Measurements from ENCODE around the gene KAT2B.

The KAT2B gene

DNA sequence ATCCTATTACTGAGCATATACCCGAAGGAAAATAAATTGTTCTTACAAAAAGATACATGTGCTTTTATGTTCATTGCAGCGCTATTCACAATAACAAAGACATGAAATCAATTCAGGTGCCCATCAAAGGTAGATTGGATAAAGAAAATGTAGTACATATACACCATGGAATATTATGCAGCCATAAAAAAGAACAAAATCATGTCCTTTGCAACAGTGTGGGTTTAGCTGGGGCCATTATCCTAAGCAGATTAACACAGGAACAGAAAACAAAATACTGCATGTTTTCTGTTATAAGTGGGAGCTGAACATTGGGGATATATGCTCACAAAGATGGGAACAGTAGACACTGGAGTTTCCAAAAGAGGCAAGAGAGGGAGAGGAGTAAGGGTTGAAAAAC lies 103.3 kb downstream of the KAT2B start:
- Histone ChIP-seq H2BK15ac (replicated peaks; ENCODE audit: low read depth) (no peak overlapping the region), H3K23ac (ENCODE audit: low read length) (no peak overlapping the region), H3K4ac (ENCODE audit: low read depth, low read length) (no peak overlapping the region), H2AK5ac (ENCODE audit: low read length) (no peak overlapping the region), H3K36me3 (ENCODE audit: control insufficient read depth, insufficient read depth, low read length) (no peaks in the 10 kb centered on the region), H3K27ac (ENCODE audit: low read depth, low read length) (no peak overlapping the region), H3K56ac (ENCODE audit: low read length) (no peak overlapping the region), H2BK5ac (ENCODE audit: low read length) (no peak overlapping the region), H4K8ac (ENCODE audit: low read depth, low read length) (no peak overlapping the region), H3K4me1 (ENCODE audit: control insufficient read depth, low read depth, low read length) (no peaks in the 10 kb centered on the region), H3K27me3 (ENCODE audit: insufficient read depth, low read length, poor library complexity) (no peaks in the 10 kb centered on the region), H3K79me2 (ENCODE audit: control insufficient read depth, insufficient read depth, low read length) (no peaks in the 10 kb centered on the region), H2BK120ac (ENCODE audit: low read depth, low read length) (no peak overlapping the region), H3K4me3 (ENCODE audit: low read length) (no peak overlapping the region), H3K4me2 (ENCODE audit: low read length) (no peak overlapping the region), H3K18ac (ENCODE audit: low read length) (no peak overlapping the region), H4K5ac (ENCODE audit: low read length) (no peak overlapping the region), H3K79me1 (ENCODE audit: low read length) (no peaks in the 10 kb centered on the region), H3K9ac (ENCODE audit: low read length) (no peak overlapping the region)
- DNase-seq = no peak
- WGBS (ENCODE audit: extremely low coverage, insufficient coverage, low lambda C conversion rate) = no CpG with 5 or more reads among the region's 2 CpGs

DNA sequence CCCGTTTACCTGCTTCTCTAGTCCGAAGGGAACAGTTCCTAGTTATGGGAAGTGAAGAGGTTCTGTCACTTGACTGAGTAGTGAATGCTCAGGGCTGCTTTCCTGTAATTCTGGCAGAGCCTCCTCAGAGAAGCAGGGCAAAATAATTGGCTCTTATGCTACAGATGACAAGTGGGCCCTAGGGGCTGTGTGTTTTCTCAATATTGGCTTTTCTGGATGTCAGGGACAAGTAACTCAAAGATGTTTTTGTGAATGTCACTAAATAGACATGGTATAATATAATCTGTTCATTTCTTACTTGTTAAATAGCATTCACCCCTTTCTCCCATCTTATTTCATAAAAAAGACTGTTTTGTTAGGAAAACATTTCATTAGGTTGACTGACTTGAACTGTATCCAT lies 105.6 kb downstream of the KAT2B start:
- no peaks in the 10 kb centered on the region for H3K4me1 ChIP-seq (ENCODE audit: control insufficient read depth, low read depth, low read length)
- H4K8ac ChIP-seq (ENCODE audit: low read depth, low read length) = no peak overlapping the region
- no peak overlapping the region for H3K56ac ChIP-seq (ENCODE audit: low read length)
- H3K36me3 ChIP-seq (ENCODE audit: control insufficient read depth, insufficient read depth, low read length) = no peaks in the 10 kb centered on the region
- no peaks in the 10 kb centered on the region for H3K79me1 ChIP-seq (ENCODE audit: low read length)
- no peak overlapping the region for H3K23ac ChIP-seq (ENCODE audit: low read length)
- no peak overlapping the region for H2BK15ac ChIP-seq (replicated peaks; ENCODE audit: low read depth)
- H3K27ac ChIP-seq (ENCODE audit: low read depth, low read length) = no peak overlapping the region
- H4K5ac ChIP-seq (ENCODE audit: low read length) = no peak overlapping the region
- H2BK5ac ChIP-seq (ENCODE audit: low read length) = no peak overlapping the region
- no peaks in the 10 kb centered on the region for H3K79me2 ChIP-seq (ENCODE audit: control insufficient read depth, insufficient read depth, low read length)
- no peak overlapping the region for H2AK5ac ChIP-seq (ENCODE audit: low read length)
- WGBS (ENCODE audit: extremely low coverage, insufficient coverage, low lambda C conversion rate) = no CpG with 5 or more reads among the region's 2 CpGs
- no peak for DNase-seq
- no peak overlapping the region for H3K4ac ChIP-seq (ENCODE audit: low read depth, low read length)
- peak overlapping the region; percentile 45 for H2BK120ac ChIP-seq (ENCODE audit: low read depth, low read length)
- no peaks in the 10 kb centered on the region for H3K27me3 ChIP-seq (ENCODE audit: insufficient read depth, low read length, poor library complexity)
- no peak overlapping the region for H3K9ac ChIP-seq (ENCODE audit: low read length)
- no peak overlapping the region for H3K18ac ChIP-seq (ENCODE audit: low read length)
- no peak overlapping the region for H3K4me2 ChIP-seq (ENCODE audit: low read length)
- no peak overlapping the region for H3K4me3 ChIP-seq (ENCODE audit: low read length)

DNA sequence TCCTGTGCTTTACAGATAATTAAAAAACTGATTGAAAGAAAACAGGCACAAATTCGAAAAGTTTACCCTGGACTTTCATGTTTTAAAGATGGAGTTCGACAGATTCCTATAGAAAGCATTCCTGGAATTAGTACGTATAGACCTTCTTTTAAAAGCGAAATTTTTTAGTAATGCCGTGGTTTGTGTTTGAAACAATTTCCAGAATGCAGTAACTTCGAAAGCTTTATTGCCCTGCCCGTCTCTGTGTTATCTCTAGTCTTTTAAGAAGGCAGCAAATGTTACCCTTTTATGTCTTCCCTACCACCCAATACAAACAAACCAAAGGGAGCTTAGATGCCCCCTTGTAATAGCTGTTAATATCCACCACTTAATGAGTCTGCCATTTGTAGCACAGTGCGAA lies 106.1 kb downstream of the KAT2B start:
- Histone ChIP-seq H4K8ac (ENCODE audit: low read depth, low read length) (no peak overlapping the region), H3K9ac (ENCODE audit: low read length) (no peak overlapping the region), H3K27me3 (ENCODE audit: insufficient read depth, low read length, poor library complexity) (no peaks in the 10 kb centered on the region), H3K79me2 (ENCODE audit: control insufficient read depth, insufficient read depth, low read length) (no peaks in the 10 kb centered on the region), H3K56ac (ENCODE audit: low read length) (no peak overlapping the region), H3K4me2 (ENCODE audit: low read length) (no peak overlapping the region), H3K36me3 (ENCODE audit: control insufficient read depth, insufficient read depth, low read length) (no peaks in the 10 kb centered on the region), H2BK5ac (ENCODE audit: low read length) (no peak overlapping the region), H3K23ac (ENCODE audit: low read length) (no peak overlapping the region), H2BK15ac (replicated peaks; ENCODE audit: low read depth) (no peak overlapping the region), H3K18ac (ENCODE audit: low read length) (no peak overlapping the region), H3K4ac (ENCODE audit: low read depth, low read length) (no peak overlapping the region), H3K27ac (ENCODE audit: low read depth, low read length) (no peak overlapping the region), H4K5ac (ENCODE audit: low read length) (no peak overlapping the region), H2AK5ac (ENCODE audit: low read length) (no peak overlapping the region), H3K4me3 (ENCODE audit: low read length) (no peak overlapping the region), H3K4me1 (ENCODE audit: control insufficient read depth, low read depth, low read length) (no peaks in the 10 kb centered on the region), H2BK120ac (ENCODE audit: low read depth, low read length) (no peak overlapping the region), H3K79me1 (ENCODE audit: low read length) (no peaks in the 10 kb centered on the region)
- DNase-seq = no peak
- WGBS (ENCODE audit: extremely low coverage, insufficient coverage, low lambda C conversion rate) = no CpG with 5 or more reads among the region's 8 CpGs

DNA sequence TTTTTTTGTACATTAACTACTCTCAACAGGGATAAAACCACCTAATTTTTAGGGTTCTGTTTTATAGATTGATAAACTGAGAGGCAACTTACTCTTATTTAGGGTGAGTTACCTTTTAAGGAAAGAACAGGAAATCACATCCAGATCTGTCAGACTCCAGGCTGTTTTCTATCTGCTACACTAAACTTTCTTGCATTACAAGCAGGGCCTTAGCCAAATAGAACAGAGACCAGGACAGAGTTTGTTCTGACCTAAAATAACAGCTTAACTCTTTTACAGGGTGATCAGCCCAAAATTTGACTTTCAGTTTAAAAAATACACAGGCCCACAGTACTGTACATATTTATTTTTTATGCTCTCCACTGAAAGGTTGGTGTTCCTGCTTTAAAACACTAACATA lies 107.1 kb downstream of the KAT2B start:
- no peaks in the 10 kb centered on the region for H3K4me1 ChIP-seq (ENCODE audit: control insufficient read depth, low read depth, low read length)
- H2BK120ac ChIP-seq (ENCODE audit: low read depth, low read length) = no peak overlapping the region
- H3K56ac ChIP-seq (ENCODE audit: low read length) = no peak overlapping the region
- H3K4me2 ChIP-seq (ENCODE audit: low read length) = no peak overlapping the region
- H2BK5ac ChIP-seq (ENCODE audit: low read length) = no peak overlapping the region
- H3K9ac ChIP-seq (ENCODE audit: low read length) = no peak overlapping the region
- no peak overlapping the region for H2BK15ac ChIP-seq (replicated peaks; ENCODE audit: low read depth)
- no peaks in the 10 kb centered on the region for H3K79me2 ChIP-seq (ENCODE audit: control insufficient read depth, insufficient read depth, low read length)
- no peak overlapping the region for H3K4me3 ChIP-seq (ENCODE audit: low read length)
- H3K27ac ChIP-seq (ENCODE audit: low read depth, low read length) = no peak overlapping the region
- H4K8ac ChIP-seq (ENCODE audit: low read depth, low read length) = no peak overlapping the region
- H3K23ac ChIP-seq (ENCODE audit: low read length) = no peak overlapping the region
- no peak for DNase-seq
- H3K27me3 ChIP-seq (ENCODE audit: insufficient read depth, low read length, poor library complexity) = no peaks in the 10 kb centered on the region
- no peaks in the 10 kb centered on the region for H3K36me3 ChIP-seq (ENCODE audit: control insufficient read depth, insufficient read depth, low read length)
- no peak overlapping the region for H3K4ac ChIP-seq (ENCODE audit: low read depth, low read length)
- H4K5ac ChIP-seq (ENCODE audit: low read length) = no peak overlapping the region
- H3K79me1 ChIP-seq (ENCODE audit: low read length) = no peaks in the 10 kb centered on the region
- no peak overlapping the region for H3K18ac ChIP-seq (ENCODE audit: low read length)
- H2AK5ac ChIP-seq (ENCODE audit: low read length) = no peak overlapping the region

DNA sequence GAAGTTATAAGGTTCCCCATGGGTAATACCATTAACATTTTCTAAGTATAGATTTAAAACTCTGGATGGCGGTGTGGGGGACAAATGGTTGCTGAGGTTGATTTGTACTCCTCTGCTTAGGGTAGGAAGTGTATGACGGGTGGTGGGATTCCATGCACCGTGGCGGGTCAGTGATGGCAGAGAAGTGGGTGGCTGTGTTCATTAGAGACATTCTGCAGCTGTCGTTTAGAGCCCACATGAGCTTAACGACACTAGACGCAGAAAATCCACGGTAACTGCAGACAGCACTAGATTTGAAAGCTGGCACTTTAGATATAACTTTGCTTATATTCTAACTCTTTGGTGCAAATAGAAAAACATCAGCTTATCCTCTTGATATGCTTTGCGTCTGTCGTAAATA lies 108.2 kb downstream of the KAT2B start:
- Histone ChIP-seq H3K18ac (ENCODE audit: low read length) (no peak overlapping the region), H3K79me1 (ENCODE audit: low read length) (no peaks in the 10 kb centered on the region), H3K4me3 (ENCODE audit: low read length) (no peak overlapping the region), H3K4me2 (ENCODE audit: low read length) (no peak overlapping the region), H4K8ac (ENCODE audit: low read depth, low read length) (no peak overlapping the region), H3K9ac (ENCODE audit: low read length) (no peak overlapping the region), H4K5ac (ENCODE audit: low read length) (no peak overlapping the region), H3K27ac (ENCODE audit: low read depth, low read length) (no peak overlapping the region), H3K36me3 (ENCODE audit: control insufficient read depth, insufficient read depth, low read length) (no peaks in the 10 kb centered on the region), H3K23ac (ENCODE audit: low read length) (no peak overlapping the region), H3K56ac (ENCODE audit: low read length) (no peak overlapping the region), H3K27me3 (ENCODE audit: insufficient read depth, low read length, poor library complexity) (no peaks in the 10 kb centered on the region), H2AK5ac (ENCODE audit: low read length) (no peak overlapping the region), H2BK15ac (replicated peaks; ENCODE audit: low read depth) (no peak overlapping the region), H3K4me1 (ENCODE audit: control insufficient read depth, low read depth, low read length) (no peaks in the 10 kb centered on the region), H2BK120ac (ENCODE audit: low read depth, low read length) (no peak overlapping the region), H3K4ac (ENCODE audit: low read depth, low read length) (no peak overlapping the region), H3K79me2 (ENCODE audit: control insufficient read depth, insufficient read depth, low read length) (no peaks in the 10 kb centered on the region), H2BK5ac (ENCODE audit: low read length) (no peak overlapping the region)
- WGBS (ENCODE audit: extremely low coverage, insufficient coverage, low lambda C conversion rate) = no CpG with 5 or more reads among the region's 10 CpGs
- no peak for DNase-seq

DNA sequence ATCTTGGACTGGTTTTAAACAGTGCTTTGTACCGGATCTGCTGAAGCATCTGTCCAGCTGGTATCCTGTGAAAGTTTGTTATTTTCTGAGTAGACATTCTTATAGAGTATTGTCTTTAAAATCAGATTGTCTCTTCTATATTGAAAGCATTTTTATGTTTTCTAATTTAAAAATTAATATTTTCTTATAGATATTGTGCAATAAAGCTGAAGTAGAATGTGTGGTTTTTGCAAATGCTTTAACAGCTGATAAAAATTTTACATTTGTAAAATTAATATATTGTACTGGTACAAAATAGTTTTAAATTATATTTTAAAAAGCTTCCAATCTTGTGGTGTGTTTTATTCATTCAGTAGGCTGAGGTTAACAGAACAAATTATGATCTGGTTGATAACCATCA lies 113.8 kb downstream of the KAT2B start:
- no peaks in the 10 kb centered on the region for H3K79me2 ChIP-seq (ENCODE audit: control insufficient read depth, insufficient read depth, low read length)
- H3K36me3 ChIP-seq (ENCODE audit: control insufficient read depth, insufficient read depth, low read length) = no peaks in the 10 kb centered on the region
- no peak overlapping the region for H2BK15ac ChIP-seq (replicated peaks; ENCODE audit: low read depth)
- no peak overlapping the region for H3K4ac ChIP-seq (ENCODE audit: low read depth, low read length)
- H3K4me2 ChIP-seq (ENCODE audit: low read length) = no peak overlapping the region
- H3K27ac ChIP-seq (ENCODE audit: low read depth, low read length) = no peak overlapping the region
- H3K79me1 ChIP-seq (ENCODE audit: low read length) = no peaks in the 10 kb centered on the region
- no peak overlapping the region for H4K8ac ChIP-seq (ENCODE audit: low read depth, low read length)
- no peak overlapping the region for H2BK5ac ChIP-seq (ENCODE audit: low read length)
- no peak overlapping the region for H3K9ac ChIP-seq (ENCODE audit: low read length)
- H3K56ac ChIP-seq (ENCODE audit: low read length) = no peak overlapping the region
- H3K4me1 ChIP-seq (ENCODE audit: control insufficient read depth, low read depth, low read length) = no peaks in the 10 kb centered on the region
- H2BK120ac ChIP-seq (ENCODE audit: low read depth, low read length) = no peak overlapping the region
- H2AK5ac ChIP-seq (ENCODE audit: low read length) = no peak overlapping the region
- no peak overlapping the region for H3K4me3 ChIP-seq (ENCODE audit: low read length)
- H3K27me3 ChIP-seq (ENCODE audit: insufficient read depth, low read length, poor library complexity) = no peaks in the 10 kb centered on the region
- H3K18ac ChIP-seq (ENCODE audit: low read length) = no peak overlapping the region
- H4K5ac ChIP-seq (ENCODE audit: low read length) = no peak overlapping the region
- WGBS (ENCODE audit: extremely low coverage, insufficient coverage, low lambda C conversion rate) = no CpG with 5 or more reads among the region's 1 CpG
- no peak overlapping the region for H3K23ac ChIP-seq (ENCODE audit: low read length)
- no peak for DNase-seq
